ENCODE data around the gene DRAXIN.

DRAXIN gene

DNA sequence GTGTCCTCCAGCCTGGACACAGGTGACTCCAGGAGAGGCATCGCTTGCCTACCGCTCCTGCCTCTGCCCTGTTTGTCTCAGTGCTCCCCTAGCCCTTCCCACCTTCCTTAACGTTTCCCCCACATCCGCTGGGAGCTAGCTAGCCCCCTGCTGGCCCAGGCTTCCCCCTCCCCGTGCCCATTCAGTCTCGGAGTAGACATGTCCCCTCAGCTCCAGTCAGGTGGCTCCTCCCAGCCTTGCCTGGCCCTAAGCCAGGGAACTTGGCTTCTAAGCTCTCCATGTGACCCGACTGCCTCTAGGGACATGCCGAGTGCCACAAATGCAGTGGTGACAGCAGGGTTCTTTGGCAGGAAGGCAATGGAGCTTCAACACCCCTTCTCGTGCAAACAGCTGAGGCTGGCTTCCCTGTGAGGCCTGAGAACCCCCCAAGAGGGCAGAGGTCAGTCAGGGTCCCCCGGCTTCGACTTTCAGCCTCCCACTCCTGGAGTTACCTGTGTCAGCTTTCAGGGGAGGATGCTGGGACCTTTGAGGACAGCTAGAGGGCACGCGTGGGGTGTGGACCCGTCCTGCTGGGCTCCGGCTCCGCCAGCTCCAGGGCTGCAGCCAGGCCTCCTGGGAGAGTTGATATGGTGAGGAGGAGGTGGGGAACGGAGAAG lies 16.2 kb downstream of the DRAXIN start:
- Histone ChIP-seq H3K9me3 (ENCODE audit: control insufficient read depth, low read length) (no peaks in the 10 kb centered on the region), H3K27me3 (replicated peaks; ENCODE audit: control insufficient read depth, insufficient read depth, low read length, poor library complexity, severe bottlenecking) (no peaks in the 10 kb centered on the region), H3K36me3 (ENCODE audit: control insufficient read depth, insufficient read depth, low read length) (no peaks in the 10 kb centered on the region), H3K4me3 (ENCODE audit: insufficient read depth, low read depth, low read length, poor library complexity, severe bottlenecking) (no peak overlapping the region), H3K4me1 (ENCODE audit: control insufficient read depth, insufficient read depth, low read length, poor library complexity, severe bottlenecking) (no peaks in the 10 kb centered on the region), H3K27ac (ENCODE audit: insufficient read depth, low read length, poor library complexity, severe bottlenecking) (no peak overlapping the region)
- DNase-seq = no peak

DNA sequence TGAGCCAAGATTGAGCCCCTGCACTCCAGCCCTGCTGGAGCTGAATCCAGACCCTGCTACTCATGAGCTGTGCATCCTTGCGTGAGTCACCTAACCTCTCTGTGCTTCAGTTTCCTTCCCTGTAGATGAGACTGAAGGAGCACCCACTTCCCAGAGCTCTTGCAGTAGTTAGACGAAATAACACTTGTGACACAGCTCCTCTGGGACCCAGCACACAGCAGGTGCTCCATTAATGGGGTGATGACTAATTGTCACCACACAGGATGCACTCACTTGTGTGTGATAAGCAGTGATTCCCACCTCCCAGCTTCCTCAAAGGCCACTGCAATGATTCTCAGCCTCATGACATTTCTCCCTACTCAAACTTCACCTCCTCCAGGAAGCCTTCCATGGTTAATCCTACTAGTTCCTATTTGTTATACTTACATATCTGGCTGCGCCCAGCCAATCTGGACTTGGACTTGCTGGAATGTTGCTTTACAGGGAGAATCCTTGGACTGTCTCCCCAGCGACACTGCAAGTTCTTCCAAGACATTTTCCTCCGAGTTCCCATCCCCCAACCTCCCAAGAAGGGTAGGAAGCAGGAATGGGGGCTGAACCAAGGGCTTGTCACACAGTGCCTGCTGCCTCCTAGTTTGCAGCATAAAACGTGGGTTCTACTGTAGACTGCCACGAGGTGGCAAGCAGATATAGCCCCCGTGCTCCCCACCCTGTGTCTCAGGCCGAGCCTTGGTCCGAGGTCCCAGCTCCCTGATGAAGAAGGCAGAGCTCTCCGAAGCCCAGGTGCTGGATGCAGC lies 17.2 kb downstream of the DRAXIN start:
- Histone ChIP-seq H3K9me3 (ENCODE audit: control insufficient read depth, low read length) (no peaks in the 10 kb centered on the region), H3K36me3 (ENCODE audit: control insufficient read depth, insufficient read depth, low read length) (no peaks in the 10 kb centered on the region), H3K4me3 (ENCODE audit: insufficient read depth, low read depth, low read length, poor library complexity, severe bottlenecking) (no peak overlapping the region), H3K27ac (ENCODE audit: insufficient read depth, low read length, poor library complexity, severe bottlenecking) (no peak overlapping the region), H3K4me1 (ENCODE audit: control insufficient read depth, insufficient read depth, low read length, poor library complexity, severe bottlenecking) (no peaks in the 10 kb centered on the region), H3K27me3 (replicated peaks; ENCODE audit: control insufficient read depth, insufficient read depth, low read length, poor library complexity, severe bottlenecking) (no peaks in the 10 kb centered on the region)
- no peak for DNase-seq

DNA sequence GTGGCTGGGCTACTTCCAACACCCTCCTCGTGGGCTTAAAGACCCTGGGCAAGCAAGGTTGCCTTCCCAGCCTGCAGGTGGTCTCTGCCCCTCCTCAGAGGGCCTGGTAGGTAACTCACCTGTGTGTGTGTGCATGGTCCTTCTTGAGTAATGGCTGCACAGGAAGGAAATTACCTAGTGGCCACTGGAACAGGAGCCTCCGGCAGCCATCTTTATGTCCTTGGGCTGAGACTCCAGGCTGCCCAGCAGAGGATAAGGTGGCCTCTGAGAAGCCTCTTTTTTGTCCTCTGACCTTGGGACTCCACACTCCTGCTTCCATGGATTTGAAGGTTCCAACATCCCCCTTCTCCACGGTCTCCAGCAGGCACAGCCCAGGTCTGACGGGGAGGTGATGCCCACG lies 20.0 kb downstream of the DRAXIN start:
- no peak for DNase-seq
- Histone ChIP-seq H3K4me3 (ENCODE audit: insufficient read depth, low read depth, low read length, poor library complexity, severe bottlenecking) (no peak overlapping the region), H3K27me3 (replicated peaks; ENCODE audit: control insufficient read depth, insufficient read depth, low read length, poor library complexity, severe bottlenecking) (no peaks in the 10 kb centered on the region), H3K36me3 (ENCODE audit: control insufficient read depth, insufficient read depth, low read length) (no peaks in the 10 kb centered on the region), H3K27ac (ENCODE audit: insufficient read depth, low read length, poor library complexity, severe bottlenecking) (no peak overlapping the region), H3K4me1 (ENCODE audit: control insufficient read depth, insufficient read depth, low read length, poor library complexity, severe bottlenecking) (no peaks in the 10 kb centered on the region), H3K9me3 (ENCODE audit: control insufficient read depth, low read length) (no peaks in the 10 kb centered on the region)

DNA sequence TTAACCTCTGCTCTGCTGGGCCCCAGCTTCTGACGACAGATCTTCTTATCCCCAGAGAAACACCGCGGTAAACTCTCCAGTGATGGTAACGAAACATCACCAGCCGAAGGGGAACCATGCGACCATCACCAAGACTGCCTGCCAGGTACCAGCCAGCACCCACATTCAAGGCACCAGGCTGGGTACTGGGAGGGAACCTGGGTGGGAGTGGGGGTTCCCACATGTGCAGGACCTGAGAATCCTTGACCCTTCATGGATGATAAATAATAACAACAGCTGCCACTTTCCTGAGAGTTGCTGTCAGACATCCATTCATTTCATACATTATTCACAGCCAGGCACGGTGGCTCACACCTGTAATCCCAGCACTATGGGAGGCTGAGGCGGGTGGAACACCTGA lies 20.8 kb downstream of the DRAXIN start:
- Histone ChIP-seq H3K36me3 (ENCODE audit: control insufficient read depth, insufficient read depth, low read length) (no peaks in the 10 kb centered on the region), H3K4me1 (ENCODE audit: control insufficient read depth, insufficient read depth, low read length, poor library complexity, severe bottlenecking) (no peaks in the 10 kb centered on the region), H3K27ac (ENCODE audit: insufficient read depth, low read length, poor library complexity, severe bottlenecking) (no peak overlapping the region), H3K27me3 (replicated peaks; ENCODE audit: control insufficient read depth, insufficient read depth, low read length, poor library complexity, severe bottlenecking) (no peaks in the 10 kb centered on the region), H3K9me3 (ENCODE audit: control insufficient read depth, low read length) (no peaks in the 10 kb centered on the region), H3K4me3 (ENCODE audit: insufficient read depth, low read depth, low read length, poor library complexity, severe bottlenecking) (no peak overlapping the region)
- DNase-seq = no peak

DNA sequence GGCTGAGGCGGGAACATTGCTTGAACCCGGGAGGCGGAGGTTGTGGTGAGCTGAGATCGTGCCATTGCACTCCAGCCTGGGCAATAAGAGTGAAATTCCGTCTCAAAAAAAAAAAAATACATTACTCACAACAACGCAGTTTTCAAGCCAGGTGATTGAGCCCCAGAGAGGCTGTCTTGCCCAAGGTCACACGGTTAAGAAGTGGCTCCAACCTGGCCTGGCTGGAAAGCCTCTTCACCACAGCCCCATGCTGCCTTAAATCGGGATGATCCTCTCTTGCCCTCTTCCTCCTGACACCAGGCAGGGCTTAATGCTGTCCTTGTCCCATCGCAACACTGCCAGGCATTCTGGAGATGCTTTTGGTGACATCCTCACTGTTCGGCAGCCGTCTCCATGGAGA lies 21.6 kb downstream of the DRAXIN start:
- Histone ChIP-seq H3K36me3 (ENCODE audit: control insufficient read depth, insufficient read depth, low read length) (no peaks in the 10 kb centered on the region), H3K4me3 (ENCODE audit: insufficient read depth, low read depth, low read length, poor library complexity, severe bottlenecking) (no peak overlapping the region), H3K27ac (ENCODE audit: insufficient read depth, low read length, poor library complexity, severe bottlenecking) (no peak overlapping the region), H3K27me3 (replicated peaks; ENCODE audit: control insufficient read depth, insufficient read depth, low read length, poor library complexity, severe bottlenecking) (no peaks in the 10 kb centered on the region), H3K9me3 (ENCODE audit: control insufficient read depth, low read length) (no peaks in the 10 kb centered on the region), H3K4me1 (ENCODE audit: control insufficient read depth, insufficient read depth, low read length, poor library complexity, severe bottlenecking) (no peaks in the 10 kb centered on the region)
- no peak for DNase-seq

DNA sequence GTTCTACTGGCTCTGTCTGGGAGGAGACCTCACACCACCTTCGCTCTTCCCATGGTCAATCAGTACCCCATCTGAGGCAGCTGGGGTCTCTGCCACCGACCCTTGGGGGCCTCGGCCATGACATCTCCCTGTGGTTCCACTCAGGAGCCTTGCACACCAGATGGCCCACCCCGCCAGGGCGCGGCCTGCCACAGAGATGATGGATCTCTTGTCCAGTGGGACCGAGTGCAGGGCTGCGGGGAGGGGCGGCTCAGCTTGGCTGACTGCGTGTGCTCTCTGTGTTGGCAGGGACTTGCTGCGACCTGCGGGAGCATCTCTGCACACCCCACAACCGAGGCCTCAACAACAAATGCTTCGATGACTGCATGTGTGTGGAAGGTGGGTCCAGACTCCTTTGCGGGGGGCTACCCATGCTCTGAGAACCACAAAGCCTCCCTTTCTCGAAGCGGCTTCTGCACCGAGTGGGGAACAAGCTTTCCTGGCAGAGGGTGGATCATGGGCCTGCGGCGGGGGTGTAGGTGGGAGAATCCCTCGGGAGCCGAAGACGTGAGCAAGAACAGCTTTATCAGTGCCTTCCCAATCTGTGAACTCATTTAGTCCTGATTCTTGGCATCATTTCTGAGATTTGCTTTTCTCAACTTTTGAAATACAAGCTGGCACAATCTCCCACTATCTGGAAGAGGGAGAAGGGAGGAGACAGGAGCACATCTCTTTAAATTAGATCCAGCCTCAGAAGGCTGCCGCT lies 23.5 kb downstream of the DRAXIN start:
- no peak for DNase-seq
- Histone ChIP-seq H3K9me3 (ENCODE audit: control insufficient read depth, low read length) (no peaks in the 10 kb centered on the region), H3K27ac (ENCODE audit: insufficient read depth, low read length, poor library complexity, severe bottlenecking) (no peak overlapping the region), H3K36me3 (ENCODE audit: control insufficient read depth, insufficient read depth, low read length) (no peaks in the 10 kb centered on the region), H3K4me1 (ENCODE audit: control insufficient read depth, insufficient read depth, low read length, poor library complexity, severe bottlenecking) (peaks cover 3% of the 10 kb centered on the region), H3K4me3 (ENCODE audit: insufficient read depth, low read depth, low read length, poor library complexity, severe bottlenecking) (no peak overlapping the region), H3K27me3 (replicated peaks; ENCODE audit: control insufficient read depth, insufficient read depth, low read length, poor library complexity, severe bottlenecking) (no peaks in the 10 kb centered on the region)

DNA sequence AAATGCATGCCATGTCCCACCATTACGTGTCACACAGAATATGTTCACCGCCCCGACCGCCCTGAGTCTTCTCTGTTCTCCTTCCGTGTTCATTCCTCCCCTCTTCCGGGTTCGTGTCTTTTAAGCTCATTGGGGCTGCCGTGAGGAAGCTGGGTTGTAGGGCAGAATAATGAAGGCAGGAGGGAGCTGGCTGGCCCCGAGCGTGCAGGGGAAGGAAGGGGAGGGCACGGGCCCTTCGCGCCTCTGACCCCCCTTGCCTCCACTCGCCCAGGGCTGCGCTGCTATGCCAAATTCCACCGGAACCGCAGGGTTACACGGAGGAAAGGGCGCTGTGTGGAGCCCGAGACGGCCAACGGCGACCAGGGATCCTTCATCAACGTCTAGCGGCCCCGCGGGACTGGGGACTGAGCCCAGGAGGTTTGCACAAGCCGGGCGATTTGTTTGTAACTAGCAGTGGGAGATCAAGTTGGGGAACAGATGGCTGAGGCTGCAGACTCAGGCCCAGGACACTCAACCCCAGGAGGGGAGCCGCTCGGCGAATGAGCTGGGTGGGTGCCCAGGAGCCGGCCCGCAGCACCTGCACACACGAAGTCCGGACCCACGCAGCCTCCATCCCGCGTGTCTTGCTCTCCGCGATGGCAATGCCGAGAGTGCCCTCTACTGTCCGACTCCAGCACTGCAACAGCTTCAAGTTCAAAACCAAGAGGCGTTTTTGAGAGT lies 28.0 kb downstream of the DRAXIN start:
- Histone ChIP-seq H3K36me3 (ENCODE audit: control insufficient read depth, insufficient read depth, low read length) (no peaks in the 10 kb centered on the region), H3K4me1 (ENCODE audit: control insufficient read depth, insufficient read depth, low read length, poor library complexity, severe bottlenecking) (peaks cover 3% of the 10 kb centered on the region), H3K9me3 (ENCODE audit: control insufficient read depth, low read length) (no peaks in the 10 kb centered on the region), H3K4me3 (ENCODE audit: insufficient read depth, low read depth, low read length, poor library complexity, severe bottlenecking) (peak overlapping the region; percentile 60), H3K27ac (ENCODE audit: insufficient read depth, low read length, poor library complexity, severe bottlenecking) (peak overlapping the region; percentile 70), H3K27me3 (replicated peaks; ENCODE audit: control insufficient read depth, insufficient read depth, low read length, poor library complexity, severe bottlenecking) (no peaks in the 10 kb centered on the region)
- peak; percentile 68 to 79 (median 70) for DNase-seq

DNA sequence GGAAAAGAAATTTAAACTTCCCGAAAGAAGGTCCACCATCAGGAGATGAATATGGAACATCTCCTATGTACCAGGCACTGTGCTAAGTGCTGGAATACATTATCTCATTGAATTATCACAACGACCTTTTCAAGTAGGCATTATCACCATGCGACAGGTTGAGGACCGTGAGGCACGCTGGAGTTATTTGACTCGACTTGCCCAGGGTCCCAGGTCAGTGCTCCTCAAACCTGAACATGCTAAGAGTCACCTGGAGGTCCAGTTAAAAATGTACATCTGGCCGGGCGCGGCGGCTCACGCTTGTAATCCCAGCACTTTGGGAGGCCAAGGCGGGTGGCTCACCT lies 28.5 kb downstream of the DRAXIN start:
- Histone ChIP-seq H3K4me1 (ENCODE audit: control insufficient read depth, insufficient read depth, low read length, poor library complexity, severe bottlenecking) (peaks cover 3% of the 10 kb centered on the region), H3K4me3 (ENCODE audit: insufficient read depth, low read depth, low read length, poor library complexity, severe bottlenecking) (peak overlapping the region; percentile 60), H3K9me3 (ENCODE audit: control insufficient read depth, low read length) (no peaks in the 10 kb centered on the region), H3K27me3 (replicated peaks; ENCODE audit: control insufficient read depth, insufficient read depth, low read length, poor library complexity, severe bottlenecking) (no peaks in the 10 kb centered on the region), H3K36me3 (ENCODE audit: control insufficient read depth, insufficient read depth, low read length) (no peaks in the 10 kb centered on the region), H3K27ac (ENCODE audit: insufficient read depth, low read length, poor library complexity, severe bottlenecking) (peak overlapping the region; percentile 70)
- DNase-seq = no peak

DNA sequence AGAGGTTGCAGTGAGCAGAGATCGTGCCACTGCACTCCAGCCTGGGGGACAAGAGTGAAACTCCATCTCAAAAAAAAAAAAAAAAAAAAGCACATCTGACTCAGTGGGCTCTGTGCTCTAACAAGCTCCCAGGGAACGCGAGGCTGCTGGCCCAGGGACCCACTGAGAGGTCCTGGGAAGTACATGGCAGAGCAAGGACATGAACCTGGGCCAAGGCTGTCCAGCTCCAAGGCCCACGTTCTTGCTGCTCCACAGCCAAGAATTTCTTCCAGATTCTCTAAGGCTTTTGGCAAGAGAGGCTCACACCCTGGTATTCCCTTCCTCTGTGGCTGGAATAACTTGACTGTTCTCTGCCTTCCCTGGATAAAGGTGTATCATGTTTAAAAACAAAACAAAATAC lies 29.0 kb downstream of the DRAXIN start:
- DNase-seq = no peak
- H3K4me3 ChIP-seq (ENCODE audit: insufficient read depth, low read depth, low read length, poor library complexity, severe bottlenecking) = no peak overlapping the region
- H3K36me3 ChIP-seq (ENCODE audit: control insufficient read depth, insufficient read depth, low read length) = no peaks in the 10 kb centered on the region
- no peaks in the 10 kb centered on the region for H3K9me3 ChIP-seq (ENCODE audit: control insufficient read depth, low read length)
- peaks cover 3% of the 10 kb centered on the region for H3K4me1 ChIP-seq (ENCODE audit: control insufficient read depth, insufficient read depth, low read length, poor library complexity, severe bottlenecking)
- H3K27me3 ChIP-seq (replicated peaks; ENCODE audit: control insufficient read depth, insufficient read depth, low read length, poor library complexity, severe bottlenecking) = no peaks in the 10 kb centered on the region
- no peak overlapping the region for H3K27ac ChIP-seq (ENCODE audit: insufficient read depth, low read length, poor library complexity, severe bottlenecking)

Data from effector memory CD4-positive, alpha-beta T cell (primary cell).